Measurements from ENCODE around the gene NRXN2.

Gene NRXN2

DNA sequence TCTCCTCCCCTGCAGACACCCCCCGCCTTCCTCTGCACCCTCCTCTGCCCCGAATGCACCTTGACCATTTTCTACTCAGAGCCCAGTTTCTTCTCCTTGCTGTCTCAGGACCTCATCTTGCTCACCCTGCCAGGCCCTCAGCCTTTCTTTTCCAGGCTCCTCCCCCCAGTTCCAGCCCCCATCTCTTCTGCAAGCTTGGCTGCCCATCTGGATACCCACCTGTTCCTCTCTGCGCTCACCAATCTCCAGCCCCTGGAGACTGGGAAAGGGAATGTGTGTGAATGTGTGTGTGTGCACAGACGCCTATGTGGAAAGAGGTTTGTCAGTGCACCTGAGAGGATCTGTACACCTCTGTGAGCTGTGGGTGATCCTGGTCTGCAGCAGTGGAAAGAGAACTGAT lies 95.6 kb downstream of the NRXN2 start:
- DNase-seq (ENCODE audit: low read depth): no peak

DNA sequence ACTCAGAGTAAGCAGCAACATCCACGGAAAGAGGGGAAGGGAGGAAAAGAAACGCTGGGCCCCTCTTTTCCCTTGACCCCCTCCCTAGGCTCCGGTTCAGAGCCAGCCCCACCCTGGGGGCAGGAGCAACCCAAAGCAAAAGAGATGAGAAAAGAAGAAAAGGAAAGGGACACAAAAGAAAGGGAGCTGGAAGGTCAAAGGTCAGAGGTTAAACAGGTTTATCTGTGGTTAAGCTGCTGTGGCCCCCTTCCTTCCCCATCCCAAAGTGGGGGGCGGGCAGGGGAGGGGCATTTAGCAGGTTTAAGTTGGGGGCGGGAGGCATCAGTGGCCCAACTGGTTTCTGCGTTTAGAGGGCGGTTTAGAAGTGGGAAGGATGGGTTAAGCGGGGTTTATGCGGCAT lies 96.4 kb downstream of the NRXN2 start:
- DNase-seq (ENCODE audit: low read depth): no peak

GRCh38 chr11:64624883-64625481 lies 98.0 kb downstream of the NRXN2 start:
- DNase-seq (ENCODE audit: low read depth): no peak

DNA sequence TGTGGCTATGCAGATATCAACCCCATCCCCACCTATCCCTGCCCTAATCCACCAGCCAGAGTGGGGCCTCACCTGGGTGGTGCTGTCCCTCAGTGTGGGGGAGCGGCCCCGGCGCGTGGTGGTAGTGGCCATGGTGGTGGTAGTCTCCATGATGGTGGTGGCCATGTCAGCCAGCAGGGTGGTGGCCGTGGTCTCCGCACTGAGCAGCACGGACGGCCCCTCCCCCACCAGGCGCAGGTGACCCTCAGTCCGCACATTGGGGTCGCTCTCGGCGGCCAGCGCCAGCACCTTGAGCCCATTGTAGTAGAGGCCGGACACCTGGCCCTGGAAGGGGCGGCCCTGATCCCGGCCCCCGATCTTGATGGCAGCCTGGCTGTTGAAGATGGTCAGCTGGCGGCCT lies 100.3 kb downstream of the NRXN2 start:
- no peak for DNase-seq (ENCODE audit: low read depth)

GRCh38 chr11:64621283-64622019 lies 101.5 kb downstream of the NRXN2 start:
- no peak for DNase-seq (ENCODE audit: low read depth)

- DNase-seq (ENCODE audit: low read depth): no peak
Observed at GRCh38 chr11:64620381-64620971, 102.5 kb downstream of the NRXN2 start.

GRCh38 chr11:64619811-64620380 lies 103.1 kb downstream of the NRXN2 start:
- no peak for DNase-seq (ENCODE audit: low read depth)

DNA sequence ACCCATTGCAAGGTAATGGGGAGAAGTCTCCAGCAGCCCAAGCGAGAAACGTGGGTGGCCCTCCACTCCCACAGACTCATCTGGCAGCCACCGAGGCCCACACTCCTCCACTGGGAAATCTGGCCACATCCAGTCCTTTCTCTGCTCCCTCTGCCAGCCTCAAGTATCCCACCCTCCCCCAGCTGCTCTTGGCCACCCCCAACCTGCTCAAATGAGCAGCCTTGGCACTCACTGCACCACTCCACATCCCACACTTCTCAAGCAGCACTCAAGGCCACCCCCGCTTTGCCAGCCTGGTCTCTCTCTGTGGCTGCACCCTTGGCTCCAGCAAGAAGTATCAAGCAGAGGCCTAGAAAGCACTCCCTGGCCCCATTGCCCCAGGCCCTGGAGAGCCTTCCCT lies 103.8 kb downstream of the NRXN2 start:
- DNase-seq (ENCODE audit: low read depth): no peak

GRCh38 chr11:64616817-64617216 lies 106.2 kb downstream of the NRXN2 start:
- no peak for DNase-seq (ENCODE audit: low read depth)

- DNase-seq (ENCODE audit: low read depth): no peak
Observed at GRCh38 chr11:64614917-64615316, 108.1 kb downstream of the NRXN2 start.

GRCh38 chr11:64613648-64614047 lies 109.3 kb downstream of the NRXN2 start:
- DNase-seq (ENCODE audit: low read depth): no peak

GRCh38 chr11:64611869-64612646 lies 110.9 kb downstream of the NRXN2 start:
- DNase-seq (ENCODE audit: low read depth): no peak

DNA sequence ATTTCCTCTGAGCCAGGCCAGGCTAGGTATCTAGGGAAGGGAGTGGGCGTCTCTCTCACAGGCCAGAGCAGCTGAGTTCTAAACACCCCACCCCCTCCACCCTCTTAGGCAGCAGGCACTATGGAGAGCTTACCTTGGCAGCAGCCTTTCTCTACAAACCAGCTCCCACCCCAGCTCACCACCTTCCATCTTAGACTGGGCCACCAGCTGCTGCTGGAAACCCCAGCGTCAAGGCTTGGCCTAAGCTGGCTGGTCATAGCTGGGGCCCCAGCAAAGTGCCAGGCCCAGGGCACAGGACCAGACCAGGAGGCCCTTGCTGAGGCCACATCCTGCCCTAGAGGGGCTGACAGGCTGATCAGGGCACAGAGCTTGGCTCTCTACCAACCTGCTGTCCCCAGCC lies 111.8 kb downstream of the NRXN2 start:
- no peak for DNase-seq (ENCODE audit: low read depth)

DNA sequence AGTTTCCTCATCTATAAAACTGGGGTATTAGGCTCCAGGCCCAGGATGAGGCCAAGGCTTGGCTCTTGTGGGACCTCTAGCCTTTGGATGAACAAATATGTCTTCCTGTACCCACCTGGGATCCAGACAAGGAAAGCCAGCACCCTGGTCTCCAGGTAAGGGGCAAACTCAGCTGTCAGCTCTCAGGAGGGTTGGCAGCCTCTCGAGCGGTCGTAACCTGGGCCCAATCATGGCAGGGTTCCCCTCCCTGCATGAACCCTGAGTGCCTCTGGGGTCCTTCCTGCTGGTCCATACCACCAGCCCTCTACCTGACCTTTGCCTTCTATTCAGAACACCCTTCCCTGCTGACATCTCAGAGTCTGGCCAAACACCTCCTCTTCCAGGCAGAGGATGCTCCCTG lies 112.4 kb downstream of the NRXN2 start:
- DNase-seq (ENCODE audit: low read depth): no peak

DNA sequence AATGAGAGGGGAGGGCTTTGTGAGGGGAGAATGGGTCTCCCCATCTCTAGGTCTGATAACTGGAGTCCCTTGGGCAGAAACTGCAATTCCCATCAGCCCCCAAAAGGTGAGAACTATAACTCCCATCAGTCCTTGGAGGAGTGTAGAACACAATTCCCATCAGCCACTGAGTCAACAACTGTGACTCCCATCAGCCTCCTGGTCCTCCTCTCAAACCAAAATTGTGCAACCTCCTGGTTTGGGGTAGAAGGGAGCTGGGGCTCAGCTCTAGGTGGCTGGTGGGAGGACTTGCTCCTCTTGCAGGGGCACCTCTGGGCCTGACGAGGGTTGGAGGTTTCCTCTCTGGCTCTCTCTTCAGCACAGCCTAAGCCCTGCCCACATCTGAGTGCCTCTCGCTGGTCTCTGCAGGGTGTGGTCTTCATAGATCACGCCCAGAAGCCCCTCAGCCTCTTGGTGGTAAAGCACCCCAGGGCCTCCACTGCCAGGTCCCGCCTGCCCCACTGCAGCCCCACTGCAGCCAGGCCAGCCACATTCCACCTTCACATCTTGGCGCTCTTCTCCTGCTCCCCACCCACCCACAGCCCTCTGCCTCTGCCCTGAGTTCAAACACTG lies 113.5 kb downstream of the NRXN2 start:
- no peak for DNase-seq (ENCODE audit: low read depth)

- no peak for DNase-seq (ENCODE audit: low read depth)
Observed at GRCh38 chr11:64608636-64609035, 114.4 kb downstream of the NRXN2 start.

DNA sequence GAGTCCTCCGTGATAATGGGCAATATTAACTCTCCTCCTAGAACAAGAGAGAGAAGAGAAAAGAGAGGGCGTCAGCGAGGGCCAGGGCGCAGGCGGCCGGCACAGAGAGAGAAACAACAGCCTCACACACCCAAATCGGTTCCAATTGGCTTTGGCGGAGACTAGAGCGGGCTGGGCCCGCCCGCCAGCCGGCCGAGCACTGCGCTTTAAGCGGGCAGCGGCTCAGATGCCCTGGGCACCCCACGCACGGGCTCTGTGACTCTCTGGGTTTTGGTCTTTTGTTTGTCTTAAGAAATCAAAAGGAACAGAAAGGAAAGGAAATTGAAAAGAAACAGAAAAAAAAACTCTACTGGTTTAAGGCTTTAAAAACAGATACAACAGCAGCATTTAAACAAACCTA lies 115.0 kb downstream of the NRXN2 start:
- DNase-seq (ENCODE audit: low read depth): peak; percentile 22

- no peak for DNase-seq (ENCODE audit: low read depth)
Observed at GRCh38 chr11:64607381-64607985, 115.5 kb downstream of the NRXN2 start.

DNA sequence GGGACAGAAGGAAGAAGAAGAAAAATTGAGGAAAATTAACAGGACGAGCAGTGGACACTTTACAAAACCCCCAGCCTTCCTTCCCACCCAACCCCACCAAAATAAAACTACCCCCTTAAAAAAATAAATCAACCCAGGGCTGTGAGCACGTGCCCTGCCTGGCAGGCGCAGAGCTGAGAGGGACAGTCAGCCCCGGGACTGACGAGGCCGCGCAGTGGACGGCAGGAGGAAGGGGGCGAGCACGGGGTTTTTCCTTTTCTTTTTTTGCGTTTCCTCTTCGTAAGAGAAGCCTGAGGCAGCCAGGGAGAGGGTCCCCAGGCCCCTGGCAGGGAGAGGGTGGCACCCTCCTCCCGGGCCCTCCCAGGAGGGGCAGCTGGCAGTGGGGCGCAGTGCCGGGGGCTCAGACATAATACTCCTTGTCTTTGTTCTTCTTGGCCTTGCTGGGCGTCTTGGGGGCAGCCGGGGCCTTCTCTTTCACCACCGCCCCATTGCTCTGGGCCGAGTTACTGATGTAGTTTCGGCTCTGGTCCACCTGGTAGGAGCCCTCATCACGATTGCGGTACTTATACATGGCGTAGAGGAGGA lies 116.1 kb downstream of the NRXN2 start:
- no peak for DNase-seq (ENCODE audit: low read depth)

GRCh38 chr11:64605656-64606585 lies 117.1 kb downstream of the NRXN2 start:
- no peak for DNase-seq (ENCODE audit: low read depth)
